ENCODE results near the gene INPP5D.
"Not testable (repeated sequence)": the region's sequence is repeated elsewhere in the genome, so short reads cannot be mapped to it uniquely, and the experiment has no call there.

Gene INPP5D

GRCh38 chr2:233013650-233014049, 46.5 kb upstream of the INPP5D start:
- Histone ChIP-seq H3F3A (ENCODE audit: insufficient read depth, low read length) (no peaks in the 10 kb centered on the region), H4K20me1 (ENCODE audit: insufficient read depth, low read length) (no peaks in the 10 kb centered on the region), H3K9me3 (ENCODE audit: low read length) (no peaks in the 10 kb centered on the region), H3K9me2 (ENCODE audit: low read depth, low read length) (no peaks in the 10 kb centered on the region), H3K27ac (ENCODE audit: low read depth, low read length, poor library complexity, severe bottlenecking) (no peak overlapping the region), H3K4me2 (ENCODE audit: low read length) (no peak overlapping the region), H2AFZ (ENCODE audit: low read length) (no peak overlapping the region), H3K36me3 (ENCODE audit: insufficient read depth, low read length) (no peaks in the 10 kb centered on the region), H3K4me3 (ENCODE audit: low read depth, low read length, poor library complexity, severe bottlenecking) (no peak overlapping the region), H3K79me2 (ENCODE audit: insufficient read depth, low read length) (no peaks in the 10 kb centered on the region), H3K27me3 (ENCODE audit: insufficient read depth, low read length) (no peaks in the 10 kb centered on the region), H3K4me1 (ENCODE audit: insufficient read depth, low read length, severe bottlenecking) (no peaks in the 10 kb centered on the region), H3K9ac (ENCODE audit: low read length) (no peak overlapping the region)
- TF ChIP-seq, protein P1, sequence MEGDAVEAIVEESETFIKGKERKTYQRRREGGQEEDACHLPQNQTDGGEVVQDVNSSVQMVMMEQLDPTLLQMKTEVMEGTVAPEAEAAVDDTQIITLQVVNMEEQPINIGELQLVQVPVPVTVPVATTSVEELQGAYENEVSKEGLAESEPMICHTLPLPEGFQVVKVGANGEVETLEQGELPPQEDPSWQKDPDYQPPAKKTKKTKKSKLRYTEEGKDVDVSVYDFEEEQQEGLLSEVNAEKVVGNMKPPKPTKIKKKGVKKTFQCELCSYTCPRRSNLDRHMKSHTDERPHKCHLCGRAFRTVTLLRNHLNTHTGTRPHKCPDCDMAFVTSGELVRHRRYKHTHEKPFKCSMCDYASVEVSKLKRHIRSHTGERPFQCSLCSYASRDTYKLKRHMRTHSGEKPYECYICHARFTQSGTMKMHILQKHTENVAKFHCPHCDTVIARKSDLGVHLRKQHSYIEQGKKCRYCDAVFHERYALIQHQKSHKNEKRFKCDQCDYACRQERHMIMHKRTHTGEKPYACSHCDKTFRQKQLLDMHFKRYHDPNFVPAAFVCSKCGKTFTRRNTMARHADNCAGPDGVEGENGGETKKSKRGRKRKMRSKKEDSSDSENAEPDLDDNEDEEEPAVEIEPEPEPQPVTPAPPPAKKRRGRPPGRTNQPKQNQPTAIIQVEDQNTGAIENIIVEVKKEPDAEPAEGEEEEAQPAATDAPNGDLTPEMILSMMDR (IDR thresholded peaks at IDR 0.05; ENCODE audit: low read length), result no peak
- TF ChIP-seq EZH2 (IDR thresholded peaks at IDR 0.05; ENCODE audit: borderline replicate concordance, low read length), result no peak

GRCh38 chr2:233015019-233015645, 45.0 kb upstream of the INPP5D start:
- H3F3A ChIP-seq (ENCODE audit: insufficient read depth, low read length), result no peaks in the 10 kb centered on the region
- H3K27ac ChIP-seq (ENCODE audit: low read depth, low read length, poor library complexity, severe bottlenecking), result no peak overlapping the region
- no peak overlapping the region for H3K4me3 ChIP-seq (ENCODE audit: low read depth, low read length, poor library complexity, severe bottlenecking)
- no peaks in the 10 kb centered on the region for H3K79me2 ChIP-seq (ENCODE audit: insufficient read depth, low read length)
- H3K9ac ChIP-seq (ENCODE audit: low read length), result no peak overlapping the region
- H3K9me3 ChIP-seq (ENCODE audit: low read length), result no peaks in the 10 kb centered on the region
- no peaks in the 10 kb centered on the region for H3K9me2 ChIP-seq (ENCODE audit: low read depth, low read length)
- H3K36me3 ChIP-seq (ENCODE audit: insufficient read depth, low read length), result no peaks in the 10 kb centered on the region
- H3K4me2 ChIP-seq (ENCODE audit: low read length), result no peak overlapping the region
- H2AFZ ChIP-seq (ENCODE audit: low read length), result no peak overlapping the region
- no peak for TF ChIP-seq EZH2 (IDR thresholded peaks at IDR 0.05; ENCODE audit: borderline replicate concordance, low read length)
- no peaks in the 10 kb centered on the region for H3K27me3 ChIP-seq (ENCODE audit: insufficient read depth, low read length)
- no peaks in the 10 kb centered on the region for H3K4me1 ChIP-seq (ENCODE audit: insufficient read depth, low read length, severe bottlenecking)
- no peaks in the 10 kb centered on the region for H4K20me1 ChIP-seq (ENCODE audit: insufficient read depth, low read length)

- no peak overlapping the region for H3K4me3 ChIP-seq (ENCODE audit: low read depth, low read length, poor library complexity, severe bottlenecking)
- no peak overlapping the region for H3K4me2 ChIP-seq (ENCODE audit: low read length)
- H3K79me2 ChIP-seq (ENCODE audit: insufficient read depth, low read length), result no peaks in the 10 kb centered on the region
- no peaks in the 10 kb centered on the region for H3F3A ChIP-seq (ENCODE audit: insufficient read depth, low read length)
- no peaks in the 10 kb centered on the region for H3K9me2 ChIP-seq (ENCODE audit: low read depth, low read length)
- H3K9ac ChIP-seq (ENCODE audit: low read length), result no peak overlapping the region
- no peaks in the 10 kb centered on the region for H3K9me3 ChIP-seq (ENCODE audit: low read length)
- no peak overlapping the region for H3K27ac ChIP-seq (ENCODE audit: low read depth, low read length, poor library complexity, severe bottlenecking)
- no peaks in the 10 kb centered on the region for H3K36me3 ChIP-seq (ENCODE audit: insufficient read depth, low read length)
- TF ChIP-seq EZH2 (IDR thresholded peaks at IDR 0.05; ENCODE audit: borderline replicate concordance, low read length), result no peak
- TF ChIP-seq, protein P1 (IDR thresholded peaks at IDR 0.05; ENCODE audit: low read length), result no peak
- no peaks in the 10 kb centered on the region for H4K20me1 ChIP-seq (ENCODE audit: insufficient read depth, low read length)
- H3K27me3 ChIP-seq (ENCODE audit: insufficient read depth, low read length), result no peaks in the 10 kb centered on the region
- H3K4me1 ChIP-seq (ENCODE audit: insufficient read depth, low read length, severe bottlenecking), result no peaks in the 10 kb centered on the region
- H2AFZ ChIP-seq (ENCODE audit: low read length), result no peak overlapping the region
These were observed 42.2 kb upstream of the INPP5D start for GRCh38 chr2:233017947-233018346.

GRCh38 chr2:233019610-233020009, 40.5 kb upstream of the INPP5D start:
- H3K4me3 ChIP-seq (ENCODE audit: low read depth, low read length, poor library complexity, severe bottlenecking); H3K27me3 ChIP-seq (ENCODE audit: insufficient read depth, low read length); H4K20me1 ChIP-seq (ENCODE audit: insufficient read depth, low read length); H3F3A ChIP-seq (ENCODE audit: insufficient read depth, low read length); H3K36me3 ChIP-seq (ENCODE audit: insufficient read depth, low read length); H3K9me3 ChIP-seq (ENCODE audit: low read length); H2AFZ ChIP-seq (ENCODE audit: low read length); H3K4me1 ChIP-seq (ENCODE audit: insufficient read depth, low read length, severe bottlenecking); H3K9ac ChIP-seq (ENCODE audit: low read length); H3K79me2 ChIP-seq (ENCODE audit: insufficient read depth, low read length); H3K4me2 ChIP-seq (ENCODE audit: low read length); H3K9me2 ChIP-seq (ENCODE audit: low read depth, low read length); H3K27ac ChIP-seq (ENCODE audit: low read depth, low read length, poor library complexity, severe bottlenecking): not testable (repeated sequence)

Data from OCI-LY1 (cell line).